HEK293 (cell line): Measurements from ENCODE around the gene CAB39L.

Experiments
- CTCF ChIA-PET: fragments of 350-600 bp; formaldehyde crosslinking; extraction: SDS; loops from one replicate; lab custom pipeline; 2021; ENCODE audit warnings: antibody characterized with exemption; lab: Yijun Ruan, JAX
- POLR2A ChIA-PET: fragments of 300-600 bp; formaldehyde crosslinking; extraction: SDS; loops from one replicate; lab custom pipeline; 2020; ENCODE audit warnings: antibody characterized with exemption, inconsistent platforms; lab: Yijun Ruan, JAX
- H3K27ac ChIP-seq: fragments of 200-500 bp; sonication (Bioruptor generic); 2 replicates; pipeline ENCODE4 v1.5.1; 2014; ENCODE audit warnings: low read depth, low read length, control low read depth, inconsistent platforms; ENCODE audit errors: extremely low read depth
- H3K36me3 ChIP-seq, 2 experiments: fragments of 200-500 bp in 1 of 2; sonication (Bioruptor generic) in 1 of 2; 1 replicate in 1 of 2; 2 replicates in 1 of 2; pipeline ENCODE4 v1.5.1; 2014 to 2017; ENCODE audit warnings: inconsistent platforms in 2 of 2, low read length in 2 of 2; ENCODE audit not compliant: control insufficient read depth in 2 of 2, insufficient read depth in 1 of 2
- H3K4me1 ChIP-seq: fragments of 200-500 bp; sonication (Bioruptor generic); 2 replicates; pipeline ENCODE4 v1.5.1; 2014; ENCODE audit warnings: mild to moderate bottlenecking, low read length, inconsistent platforms; ENCODE audit not compliant: control insufficient read depth, insufficient read depth
- H3K4me3 ChIP-seq: 2 replicates; pipeline ENCODE4 v1.5.1; 2011; ENCODE audit warnings: low read depth, mild to moderate bottlenecking, control low read depth, low read length, moderate library complexity
- H3K9me3 ChIP-seq: fragments of 200-500 bp; sonication (Bioruptor generic); 2 replicates; pipeline ENCODE4 v1.5.1; 2014; ENCODE audit warnings: low read depth, low read length, inconsistent platforms; ENCODE audit not compliant: control insufficient read depth, insufficient read depth
- CTCF ChIP-seq: fragments of 450-650 bp; formaldehyde crosslinking; IDR thresholded peaks from 2 replicates; pipeline ENCODE4 v1.5.1; 2016; ENCODE audit warnings: missing biosample characterization, missing genetic modification characterization
- IKZF3 ChIP-seq: fragments of 450-650 bp; IDR thresholded peaks from 2 replicates; pipeline ENCODE4 v1.5.0; 2018; ENCODE audit warnings: missing biosample characterization, mild to moderate bottlenecking, missing genetic modification characterization, moderate library complexity
- KLF1 ChIP-seq: fragments of 450-650 bp; formaldehyde crosslinking; IDR thresholded peaks from 2 replicates; pipeline ENCODE4 v1.5.1; 2016; ENCODE audit warnings: missing biosample characterization, missing genetic modification characterization
- KLF8 ChIP-seq: fragments of 450-650 bp; formaldehyde crosslinking; IDR thresholded peaks from 2 replicates; pipeline ENCODE4 v1.5.1; 2016; ENCODE audit warnings: missing biosample characterization, missing genetic modification characterization
- MYNN ChIP-seq: fragments of 450-650 bp; formaldehyde crosslinking; IDR thresholded peaks from 2 replicates; pipeline ENCODE4 v1.5.1; 2016; ENCODE audit warnings: missing biosample characterization, missing genetic modification characterization, borderline replicate concordance
- ZNF18 ChIP-seq: fragments of 450-650 bp; formaldehyde crosslinking; IDR thresholded peaks from 2 replicates; pipeline ENCODE4 v1.5.1; 2016; ENCODE audit warnings: missing biosample characterization, missing genetic modification characterization
- ZNF202 ChIP-seq: fragments of 450-650 bp; formaldehyde crosslinking; IDR thresholded peaks from 2 replicates; pipeline ENCODE4 v1.5.1; 2016; ENCODE audit warnings: missing biosample characterization, missing genetic modification characterization, borderline replicate concordance
- ZNF211 ChIP-seq: fragments of 450-650 bp; formaldehyde crosslinking; IDR thresholded peaks from 2 replicates; pipeline ENCODE4 v1.5.1; 2016; ENCODE audit warnings: low read depth, missing biosample characterization, missing genetic modification characterization
- ZNF292 ChIP-seq: fragments of 450-650 bp; formaldehyde crosslinking; IDR thresholded peaks from 2 replicates; pipeline ENCODE4 v1.5.1; 2016; ENCODE audit warnings: low read depth, missing biosample characterization, missing genetic modification characterization, borderline replicate concordance
- ZNF324 ChIP-seq: fragments of 450-650 bp; formaldehyde crosslinking; IDR thresholded peaks from 2 replicates; pipeline ENCODE4 v1.5.1; 2016; ENCODE audit warnings: missing biosample characterization, missing genetic modification characterization
- ZNF362 ChIP-seq: fragments of 450-650 bp; formaldehyde crosslinking; IDR thresholded peaks from 2 replicates; pipeline ENCODE4 v1.5.1; 2016; ENCODE audit warnings: missing biosample characterization, missing genetic modification characterization
- ZNF394 ChIP-seq: fragments of 450-650 bp; formaldehyde crosslinking; IDR thresholded peaks from 2 replicates; pipeline ENCODE4 v1.5.1; 2016; ENCODE audit warnings: missing biosample characterization, missing genetic modification characterization, mild to moderate bottlenecking, moderate library complexity, borderline replicate concordance
- ZNF426 ChIP-seq: fragments of 450-650 bp; formaldehyde crosslinking; IDR thresholded peaks from 2 replicates; pipeline ENCODE4 v1.5.1; 2017; ENCODE audit warnings: missing biosample characterization, missing genetic modification characterization, mild to moderate bottlenecking, inconsistent platforms, moderate library complexity
- ZNF596 ChIP-seq: fragments of 450-650 bp; IDR thresholded peaks from 2 replicates; pipeline ENCODE4 v1.5.0; 2018; ENCODE audit warnings: missing biosample characterization, mild to moderate bottlenecking, missing genetic modification characterization, moderate library complexity
- ZNF600 ChIP-seq: fragments of 450-650 bp; formaldehyde crosslinking; IDR thresholded peaks from 2 replicates; pipeline ENCODE4 v1.5.1; 2016; ENCODE audit warnings: missing biosample characterization, missing genetic modification characterization
- ZNF660 ChIP-seq: fragments of 450-650 bp; IDR thresholded peaks from 2 replicates; pipeline ENCODE4 v1.5.1; 2018; ENCODE audit warnings: missing biosample characterization, mild to moderate bottlenecking, missing genetic modification characterization
- TF ChIP-seq, protein P1 (sequence below): fragments of 450-650 bp; formaldehyde crosslinking; IDR thresholded peaks from 2 replicates; pipeline ENCODE4 v1.5.1; 2016; ENCODE audit warnings: missing biosample characterization, missing genetic modification characterization, low read depth
- TF ChIP-seq, protein P2 (sequence below): fragments of 450-650 bp; formaldehyde crosslinking; IDR thresholded peaks from 2 replicates; pipeline ENCODE4 v1.5.1; 2016; ENCODE audit warnings: missing biosample characterization, missing genetic modification characterization
- TF ChIP-seq, protein P3 (sequence below): fragments of 450-650 bp; formaldehyde crosslinking; IDR thresholded peaks from 2 replicates; pipeline ENCODE4 v1.5.1; 2017; ENCODE audit warnings: missing biosample characterization, missing genetic modification characterization
- TF ChIP-seq, protein P4 (sequence below): fragments of 450-650 bp; formaldehyde crosslinking; IDR thresholded peaks from 2 replicates; pipeline ENCODE4 v1.5.1; 2016; ENCODE audit warnings: missing biosample characterization, missing genetic modification characterization

The CAB39L gene

GRCh38 chr13:49395878-49396380 lies 47.9 kb downstream of the CAB39L start (continued):
- TF ChIP-seq, protein P1, sequence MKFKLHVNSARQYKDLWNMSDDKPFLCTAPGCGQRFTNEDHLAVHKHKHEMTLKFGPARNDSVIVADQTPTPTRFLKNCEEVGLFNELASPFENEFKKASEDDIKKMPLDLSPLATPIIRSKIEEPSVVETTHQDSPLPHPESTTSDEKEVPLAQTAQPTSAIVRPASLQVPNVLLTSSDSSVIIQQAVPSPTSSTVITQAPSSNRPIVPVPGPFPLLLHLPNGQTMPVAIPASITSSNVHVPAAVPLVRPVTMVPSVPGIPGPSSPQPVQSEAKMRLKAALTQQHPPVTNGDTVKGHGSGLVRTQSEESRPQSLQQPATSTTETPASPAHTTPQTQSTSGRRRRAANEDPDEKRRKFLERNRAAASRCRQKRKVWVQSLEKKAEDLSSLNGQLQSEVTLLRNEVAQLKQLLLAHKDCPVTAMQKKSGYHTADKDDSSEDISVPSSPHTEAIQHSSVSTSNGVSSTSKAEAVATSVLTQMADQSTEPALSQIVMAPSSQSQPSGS (tag by site-specific recombination) = no peak
- TF ChIP-seq ZNF426 (tag by site-specific recombination) (no peak), ZNF202 (tag by site-specific recombination) (no peak), MYNN (tag by site-specific recombination) (no peak)
- TF ChIP-seq, all 188 proteins: peak for 0

GRCh38 chr13:49395451-49395865 lies 48.4 kb downstream of the CAB39L start:
- POLR2A ChIA-PET = no interaction called here
- TF ChIP-seq, protein P2, sequence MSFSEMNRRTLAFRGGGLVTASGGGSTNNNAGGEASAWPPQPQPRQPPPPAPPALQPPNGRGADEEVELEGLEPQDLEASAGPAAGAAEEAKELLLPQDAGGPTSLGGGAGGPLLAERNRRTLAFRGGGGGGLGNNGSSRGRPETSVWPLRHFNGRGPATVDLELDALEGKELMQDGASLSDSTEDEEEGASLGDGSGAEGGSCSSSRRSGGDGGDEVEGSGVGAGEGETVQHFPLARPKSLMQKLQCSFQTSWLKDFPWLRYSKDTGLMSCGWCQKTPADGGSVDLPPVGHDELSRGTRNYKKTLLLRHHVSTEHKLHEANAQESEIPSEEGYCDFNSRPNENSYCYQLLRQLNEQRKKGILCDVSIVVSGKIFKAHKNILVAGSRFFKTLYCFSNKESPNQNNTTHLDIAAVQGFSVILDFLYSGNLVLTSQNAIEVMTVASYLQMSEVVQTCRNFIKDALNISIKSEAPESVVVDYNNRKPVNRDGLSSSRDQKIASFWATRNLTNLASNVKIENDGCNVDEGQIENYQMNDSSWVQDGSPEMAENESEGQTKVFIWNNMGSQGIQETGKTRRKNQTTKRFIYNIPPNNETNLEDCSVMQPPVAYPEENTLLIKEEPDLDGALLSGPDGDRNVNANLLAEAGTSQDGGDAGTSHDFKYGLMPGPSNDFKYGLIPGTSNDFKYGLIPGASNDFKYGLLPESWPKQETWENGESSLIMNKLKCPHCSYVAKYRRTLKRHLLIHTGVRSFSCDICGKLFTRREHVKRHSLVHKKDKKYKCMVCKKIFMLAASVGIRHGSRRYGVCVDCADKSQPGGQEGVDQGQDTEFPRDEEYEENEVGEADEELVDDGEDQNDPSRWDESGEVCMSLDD (tag by site-specific recombination) = no peak
- TF ChIP-seq ZNF596 (tag by site-specific recombination) = no peak
- no peak for TF ChIP-seq KLF8 (tag by site-specific recombination)
- no peak for TF ChIP-seq KLF1 (tag by site-specific recombination)
- TF ChIP-seq ZNF660 (tag by site-specific recombination) = no peak
- no peak for TF ChIP-seq ZNF394 (tag by site-specific recombination)
- no peak for TF ChIP-seq ZNF324
- TF ChIP-seq CTCF (tag by site-specific recombination) = no peak
- TF ChIP-seq ZNF600 = no peak
- TF ChIP-seq, all 188 proteins: peak for 0
- no peaks in the 10 kb centered on the region for H3K36me3 ChIP-seq
- no peak overlapping the region for H3K4me3 ChIP-seq
- CTCF ChIA-PET = no interaction called here
- no peaks in the 10 kb centered on the region for H3K9me3 ChIP-seq
- H3K4me1 ChIP-seq = no peaks in the 10 kb centered on the region
- no peak overlapping the region for H3K27ac ChIP-seq

- ChIA-PET POLR2A (no interaction called here), CTCF (no interaction called here)
- Histone ChIP-seq H3K4me1 (peaks cover 4% of the 10 kb centered on the region; the same call in 1 of the 2 replicates), H3K36me3 (no peaks in the 10 kb centered on the region), H3K27ac (no peak overlapping the region), H3K9me3 (no peaks in the 10 kb centered on the region), H3K4me3 (no peak overlapping the region)
- TF ChIP-seq ZNF362 (tag by site-specific recombination) = no peak
- no peak for TF ChIP-seq ZNF211
- TF ChIP-seq ZNF18 = no peak
- TF ChIP-seq, protein P3, sequence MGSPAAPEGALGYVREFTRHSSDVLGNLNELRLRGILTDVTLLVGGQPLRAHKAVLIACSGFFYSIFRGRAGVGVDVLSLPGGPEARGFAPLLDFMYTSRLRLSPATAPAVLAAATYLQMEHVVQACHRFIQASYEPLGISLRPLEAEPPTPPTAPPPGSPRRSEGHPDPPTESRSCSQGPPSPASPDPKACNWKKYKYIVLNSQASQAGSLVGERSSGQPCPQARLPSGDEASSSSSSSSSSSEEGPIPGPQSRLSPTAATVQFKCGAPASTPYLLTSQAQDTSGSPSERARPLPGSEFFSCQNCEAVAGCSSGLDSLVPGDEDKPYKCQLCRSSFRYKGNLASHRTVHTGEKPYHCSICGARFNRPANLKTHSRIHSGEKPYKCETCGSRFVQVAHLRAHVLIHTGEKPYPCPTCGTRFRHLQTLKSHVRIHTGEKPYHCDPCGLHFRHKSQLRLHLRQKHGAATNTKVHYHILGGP (tag by site-specific recombination) = peak; percentile 77
- no peak for TF ChIP-seq IKZF3 (tag by site-specific recombination)
- no peak for TF ChIP-seq ZNF292 (tag by site-specific recombination)
- TF ChIP-seq, protein P4, sequence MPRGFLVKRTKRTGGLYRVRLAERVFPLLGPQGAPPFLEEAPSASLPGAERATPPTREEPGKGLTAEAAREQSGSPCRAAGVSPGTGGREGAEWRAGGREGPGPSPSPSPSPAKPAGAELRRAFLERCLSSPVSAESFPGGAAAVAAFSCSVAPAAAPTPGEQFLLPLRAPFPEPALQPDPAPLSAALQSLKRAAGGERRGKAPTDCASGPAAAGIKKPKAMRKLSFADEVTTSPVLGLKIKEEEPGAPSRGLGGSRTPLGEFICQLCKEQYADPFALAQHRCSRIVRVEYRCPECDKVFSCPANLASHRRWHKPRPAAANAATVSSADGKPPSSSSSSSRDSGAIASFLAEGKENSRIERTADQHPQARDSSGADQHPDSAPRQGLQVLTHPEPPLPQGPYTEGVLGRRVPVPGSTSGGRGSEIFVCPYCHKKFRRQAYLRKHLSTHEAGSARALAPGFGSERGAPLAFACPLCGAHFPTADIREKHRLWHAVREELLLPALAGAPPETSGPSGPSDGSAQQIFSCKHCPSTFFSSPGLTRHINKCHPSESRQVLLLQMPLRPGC (tag by site-specific recombination) = no peak
Measured at GRCh38 chr13:49388091-49388635, 55.7 kb downstream of the CAB39L start.
